GM10248 (cell line): ENCODE data around the gene NTN1.

Source experiments
- CTCF ChIA-PET: fragments of 300-600 bp; sonication (Branson Sonifier 250); formaldehyde crosslinking; extraction: SDS; loops from one replicate; lab custom pipeline; 2021; ENCODE audit warnings: antibody characterized with exemption; lab: Yijun Ruan, JAX
- POLR2A ChIA-PET: fragments of 350-650 bp; sonication (Branson Sonifier 250); formaldehyde crosslinking; extraction: SDS; loops from one replicate; lab custom pipeline; 2020; ENCODE audit warnings: antibody characterized with exemption; lab: Yijun Ruan, JAX
- DNase-seq: peaks from one replicate; pipeline ENCODE4 v3.0.0; 2012; ENCODE audit errors: extremely low spot score
- CTCF ChIP-seq: IDR thresholded peaks from 2 replicates; pipeline ENCODE4 v1.5.1; 2012; ENCODE audit warnings: mild to moderate bottlenecking, low read depth; ENCODE audit errors: extremely low read depth, missing control alignments, control extremely low read depth

Gene NTN1

GRCh38 chr17:9037736-9038135 lies 16.4 kb downstream of the NTN1 start:
- CTCF ChIA-PET = interaction anchor here (1.0 kb wide), 1 partner anchor 252 kb away, joined by 3 read pairs; no protein-coding TSS in a partner anchor
- no peak for TF ChIP-seq CTCF
- POLR2A ChIA-PET = no interaction called here
- DNase-seq = no peak

DNA sequence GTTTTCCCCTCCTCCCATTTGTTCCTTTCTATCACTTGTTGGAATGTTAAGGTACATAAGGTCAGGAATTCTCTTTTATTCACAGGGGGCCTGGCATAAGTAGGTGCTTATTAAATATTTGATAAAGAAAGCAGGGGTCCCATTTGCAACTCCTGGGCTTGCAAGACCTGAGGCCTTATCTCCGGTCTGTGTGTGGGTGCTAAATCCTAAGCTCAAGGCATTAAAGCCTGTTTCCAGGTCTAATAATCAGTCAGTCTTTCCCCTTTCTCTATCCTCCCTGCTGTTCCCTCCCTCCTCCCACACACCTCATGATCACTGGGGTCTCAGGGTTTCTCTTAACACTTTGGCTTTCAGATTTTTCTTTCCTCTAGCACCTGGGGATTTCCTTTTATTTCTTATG lies 17.1 kb downstream of the NTN1 start:
- ChIA-PET CTCF (no interaction called here), POLR2A (no interaction called here)
- DNase-seq = no peak
- no peak for TF ChIP-seq CTCF

GRCh38 chr17:9044772-9045463 lies 23.6 kb downstream of the NTN1 start:
- POLR2A ChIA-PET = no interaction called here
- CTCF ChIA-PET = interaction anchor here (0.9 kb wide), 1 partner anchor 58 kb away, joined by 3 read pairs; no protein-coding TSS in a partner anchor
- no peak for DNase-seq
- no peak for TF ChIP-seq CTCF

DNA sequence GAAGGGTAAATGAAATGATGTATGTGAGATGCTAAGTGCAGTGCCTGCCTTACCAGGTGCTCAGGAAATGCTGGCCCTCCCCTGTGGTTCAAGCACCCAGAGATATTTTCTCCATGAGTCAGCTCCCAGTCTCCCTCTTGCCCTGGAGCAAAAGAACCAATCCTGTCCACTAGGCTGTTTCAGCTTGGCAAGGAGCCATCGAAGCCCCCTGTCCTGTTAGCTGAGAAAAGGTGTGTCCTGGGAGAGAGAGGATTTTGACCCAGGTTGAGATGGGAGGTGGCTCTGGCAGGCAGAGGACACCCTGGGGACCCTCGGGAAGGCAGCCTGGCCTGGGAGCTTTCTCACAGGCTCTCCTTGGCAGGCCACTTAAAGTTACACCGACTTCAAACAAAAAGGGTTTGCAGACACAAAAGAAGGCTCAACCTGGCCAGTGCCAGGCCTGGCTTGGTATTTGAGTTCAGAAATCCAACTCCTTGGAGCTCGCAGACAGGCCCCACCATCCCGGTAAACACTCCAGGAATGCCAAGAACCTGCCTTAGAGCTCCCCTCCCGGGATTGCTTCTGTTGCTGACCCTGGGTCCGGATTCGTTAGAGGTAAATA lies 29.6 kb downstream of the NTN1 start:
- no peak for DNase-seq
- CTCF ChIA-PET = no interaction called here
- TF ChIP-seq CTCF = no peak
- POLR2A ChIA-PET = no interaction called here

DNA sequence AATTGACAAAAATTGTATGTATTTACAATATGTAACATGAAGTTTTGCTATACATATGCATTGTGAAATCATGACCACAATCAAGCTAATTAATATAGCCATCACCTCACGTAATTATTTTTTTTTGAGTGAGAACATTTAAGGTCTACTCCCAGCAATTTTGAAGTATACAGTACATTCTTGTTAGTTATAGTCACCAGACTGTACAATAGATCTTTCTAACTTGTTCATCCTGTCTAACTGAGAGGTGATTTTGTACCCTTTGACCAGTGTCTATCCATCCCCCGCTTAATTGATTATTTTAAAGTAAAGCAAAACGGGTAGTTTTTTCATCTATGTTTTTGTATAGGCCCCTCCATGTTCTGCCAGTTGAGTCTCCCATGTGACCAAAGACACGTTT lies 30.3 kb downstream of the NTN1 start:
- CTCF ChIA-PET = no interaction called here
- no peak for TF ChIP-seq CTCF
- DNase-seq = no peak
- POLR2A ChIA-PET = no interaction called here

GRCh38 chr17:9052921-9053320 lies 31.6 kb downstream of the NTN1 start:
- no peak for DNase-seq
- ChIA-PET CTCF (no interaction called here), POLR2A (no interaction called here)
- no peak for TF ChIP-seq CTCF
